SK-N-MC (cell line): ENCODE measurements around the gene CLDN6.

ENCODE experiments used
- EZH2 ChIP-seq: fragments of 200-600 bp; sonication (generic); IDR thresholded peaks from one replicate; pipeline ENCODE4 v1.6.1; 2017; ENCODE audit warnings: antibody characterized with exemption
- POLR2AphosphoS5 ChIP-seq: IDR thresholded peaks from 2 replicates; pipeline ENCODE4 v1.6.1; 2012; ENCODE audit warnings: mild to moderate bottlenecking, low read depth, low read length, borderline replicate concordance

- TF ChIP-seq POLR2AphosphoS5 (no peak), EZH2 (no peak)
Measured at GRCh38 chr16:3012246-3012645, 5.7 kb downstream of the CLDN6 start.
